Measurements from ENCODE around the gene ATP13A5.

DNA sequence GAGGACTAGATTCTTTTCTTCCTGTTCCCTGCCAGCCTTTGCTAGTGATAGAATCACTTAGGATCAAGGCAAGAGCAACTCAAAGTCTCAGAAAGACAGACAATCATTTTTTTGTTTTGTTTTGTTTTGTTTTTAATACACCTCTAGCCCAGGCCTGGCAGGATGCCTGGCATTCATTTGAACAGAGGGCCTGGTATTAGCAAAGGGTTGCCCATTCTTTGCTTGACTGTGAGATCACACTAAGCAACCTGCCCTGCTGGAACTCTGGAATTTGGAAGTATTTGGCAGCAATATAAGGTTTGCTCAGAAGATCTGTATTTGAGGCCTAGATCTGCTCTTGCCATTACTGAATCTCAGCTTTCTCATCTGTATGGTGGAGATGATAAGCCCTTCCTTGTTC, 21.8 kb upstream of the ATP13A5 start:
- no peak for TF ChIP-seq POLR2AphosphoS5 (IDR thresholded peaks at IDR 0.05; ENCODE audit: low read depth, low read length)
- no peak for TF ChIP-seq POLR2A (IDR thresholded peaks at IDR 0.05; ENCODE audit: low read depth, low read length)
- TF ChIP-seq POU2F2 (IDR thresholded peaks at IDR 0.05; ENCODE audit: low read depth, low read length) = no peak
- TF ChIP-seq TAF1 (IDR thresholded peaks at IDR 0.05; ENCODE audit: low read depth, low read length) = no peak
- no peak for TF ChIP-seq SPI1 (IDR thresholded peaks at IDR 0.05; ENCODE audit: low read depth, low read length)

All from GM12891 (cell line).